Neutrophil (primary cell): ENCODE results near the gene ENTHD1.
"Not testable (repeated sequence)": the region's sequence is repeated elsewhere in the genome, so short reads cannot be mapped to it uniquely, and the experiment has no call there.

Source experiments
- H3K27ac ChIP-seq: fragments of 200-600 bp; sonication (generic); 2 replicates; pipeline ENCODE4 v1.5.1; 2016; ENCODE audit warnings: mild to moderate bottlenecking, moderate library complexity
- H3K27me3 ChIP-seq: fragments of 200-600 bp; sonication (generic); 2 replicates; pipeline ENCODE4 v1.6.0; 2016; ENCODE audit warnings: mild to moderate bottlenecking
- H3K36me3 ChIP-seq: fragments of 200-600 bp; sonication (generic); 2 replicates; pipeline ENCODE4 v1.5.1; 2017
- H3K4me1 ChIP-seq, 2 experiments: fragments of 200-600 bp in 1 of 2; sonication (generic) in 1 of 2; 1 replicate in 1 of 2; 2 replicates in 1 of 2; pipeline versions ENCODE4 v1.5.1 to v1.6.1; 2013 to 2016; ENCODE audit warnings: low read depth in 1 of 2, low read length in 1 of 2, mild to moderate bottlenecking in 1 of 2, moderate library complexity in 1 of 2; ENCODE audit not compliant: control insufficient read depth in 1 of 2, insufficient read depth in 1 of 2
- H3K4me3 ChIP-seq, 2 experiments: fragments of 200-600 bp in 1 of 2; sonication (generic) in 1 of 2; 1 replicate in 1 of 2; 2 replicates in 1 of 2; pipeline ENCODE4 v1.5.1; 2013 to 2016; ENCODE audit warnings: low read depth in 1 of 2, low read length in 1 of 2, mild to moderate bottlenecking in 1 of 2, moderate library complexity in 1 of 2
- H3K9me3 ChIP-seq: fragments of 200-600 bp; sonication (generic); 2 replicates; pipeline ENCODE4 v1.5.1; 2016
- TF ChIP-seq, protein P1 (sequence below): fragments of 200-600 bp; sonication (generic); IDR thresholded peaks from 2 replicates; pipeline ENCODE4 v1.5.1; 2016; ENCODE audit warnings: antibody characterized with exemption

The ENTHD1 gene

DNA sequence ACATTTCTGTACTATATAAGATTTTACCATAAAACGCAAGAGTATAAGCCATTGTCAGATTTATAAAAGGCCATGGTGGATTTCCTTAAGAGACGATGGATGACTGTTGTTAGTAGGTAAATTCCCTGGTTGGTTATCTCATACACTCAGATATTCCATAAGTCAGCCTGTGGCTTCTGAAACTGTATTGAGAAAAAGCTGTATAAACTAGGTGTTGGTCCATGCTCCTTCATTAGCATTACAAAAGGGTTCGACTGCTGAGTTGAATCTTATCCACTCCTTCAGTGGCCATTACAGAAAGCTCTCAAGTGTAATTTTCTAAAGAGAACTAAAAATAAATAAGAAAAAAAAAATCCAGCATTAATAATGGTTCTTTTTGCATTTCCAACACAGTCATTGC is 12.6 kb upstream of the ENTHD1 start:
- Histone ChIP-seq H3K4me3 (no peak overlapping the region), H3K36me3 (no peaks in the 10 kb centered on the region), H3K9me3 (no peaks in the 10 kb centered on the region), H3K4me1 (no peaks in the 10 kb centered on the region), H3K27ac (no peak overlapping the region), H3K27me3 (no peaks in the 10 kb centered on the region)
- TF ChIP-seq, protein P1, sequence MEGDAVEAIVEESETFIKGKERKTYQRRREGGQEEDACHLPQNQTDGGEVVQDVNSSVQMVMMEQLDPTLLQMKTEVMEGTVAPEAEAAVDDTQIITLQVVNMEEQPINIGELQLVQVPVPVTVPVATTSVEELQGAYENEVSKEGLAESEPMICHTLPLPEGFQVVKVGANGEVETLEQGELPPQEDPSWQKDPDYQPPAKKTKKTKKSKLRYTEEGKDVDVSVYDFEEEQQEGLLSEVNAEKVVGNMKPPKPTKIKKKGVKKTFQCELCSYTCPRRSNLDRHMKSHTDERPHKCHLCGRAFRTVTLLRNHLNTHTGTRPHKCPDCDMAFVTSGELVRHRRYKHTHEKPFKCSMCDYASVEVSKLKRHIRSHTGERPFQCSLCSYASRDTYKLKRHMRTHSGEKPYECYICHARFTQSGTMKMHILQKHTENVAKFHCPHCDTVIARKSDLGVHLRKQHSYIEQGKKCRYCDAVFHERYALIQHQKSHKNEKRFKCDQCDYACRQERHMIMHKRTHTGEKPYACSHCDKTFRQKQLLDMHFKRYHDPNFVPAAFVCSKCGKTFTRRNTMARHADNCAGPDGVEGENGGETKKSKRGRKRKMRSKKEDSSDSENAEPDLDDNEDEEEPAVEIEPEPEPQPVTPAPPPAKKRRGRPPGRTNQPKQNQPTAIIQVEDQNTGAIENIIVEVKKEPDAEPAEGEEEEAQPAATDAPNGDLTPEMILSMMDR = no peak

DNA sequence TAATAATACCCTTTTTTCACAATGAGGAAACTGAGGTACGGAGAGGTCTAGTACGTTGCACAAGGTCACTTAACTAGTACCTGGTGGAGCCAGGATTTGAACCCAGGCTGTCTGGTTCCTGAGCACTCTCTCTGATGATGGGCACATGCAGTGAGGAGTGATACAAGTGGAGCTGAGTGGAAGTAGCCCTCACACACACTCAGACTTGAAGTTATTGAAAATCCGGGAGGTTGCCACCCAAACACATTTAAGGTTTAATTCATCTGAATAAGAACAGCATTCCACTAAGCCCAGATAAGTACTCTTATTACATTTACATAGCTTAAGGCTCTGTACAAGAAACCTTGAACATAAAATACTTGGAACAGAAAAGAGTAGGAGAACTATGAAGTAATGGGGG is 12.1 kb upstream of the ENTHD1 start:
- Histone ChIP-seq H3K27me3 (no peaks in the 10 kb centered on the region), H3K27ac (no peak overlapping the region), H3K9me3 (no peaks in the 10 kb centered on the region), H3K4me3 (no peak overlapping the region), H3K4me1 (peaks cover 0 to 4% of the 10 kb centered on the region in 2 experiments), H3K36me3 (no peaks in the 10 kb centered on the region)
- TF ChIP-seq, protein P1 = no peak

DNA sequence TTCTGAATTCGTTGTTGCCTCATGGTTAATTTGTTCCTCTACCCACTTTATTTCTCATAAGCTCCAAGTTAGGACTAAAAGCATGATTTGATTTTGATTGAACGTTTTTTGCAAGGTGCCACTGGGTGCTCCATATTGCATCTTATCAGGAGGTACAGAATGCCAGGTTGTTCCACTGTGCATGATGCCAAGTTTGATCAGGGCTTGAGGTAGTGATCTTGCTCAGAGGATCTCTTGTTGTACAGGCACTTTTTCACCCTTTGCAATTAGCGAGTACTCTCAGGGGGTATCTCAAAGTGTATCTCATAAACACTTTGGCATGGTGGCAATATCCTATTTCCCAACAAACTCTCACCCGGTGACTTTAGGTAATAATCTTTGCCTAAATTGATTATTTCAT is 11.3 kb upstream of the ENTHD1 start:
- Histone ChIP-seq H3K36me3 (no peaks in the 10 kb centered on the region), H3K27ac (no peak overlapping the region), H3K4me3 (no peak overlapping the region), H3K4me1 (peaks cover 0 to 9% of the 10 kb centered on the region in 2 experiments), H3K27me3 (no peaks in the 10 kb centered on the region), H3K9me3 (no peaks in the 10 kb centered on the region)
- TF ChIP-seq, protein P1 = no peak

DNA sequence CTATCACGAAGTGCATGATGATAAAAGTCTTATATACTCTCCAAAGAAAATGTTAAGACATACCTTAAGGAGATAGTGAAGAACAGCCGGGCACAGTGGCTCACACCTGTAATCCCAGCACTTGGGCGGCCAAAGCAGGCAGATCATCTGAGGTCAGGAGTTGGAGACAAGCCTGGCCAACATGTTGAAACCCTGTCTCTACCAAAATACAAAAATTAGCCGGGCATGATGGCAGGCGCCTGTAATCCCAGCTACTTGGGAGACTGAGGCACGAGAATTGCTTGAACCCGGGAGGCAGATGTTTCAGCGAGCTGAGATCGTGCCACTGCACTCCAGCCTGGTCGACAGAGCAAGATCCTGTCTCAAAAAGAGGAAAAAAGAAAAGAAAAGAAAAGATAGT is 10.5 kb upstream of the ENTHD1 start:
- H3K27ac ChIP-seq, H3K27me3 ChIP-seq, H3K9me3 ChIP-seq: not testable (repeated sequence)

DNA sequence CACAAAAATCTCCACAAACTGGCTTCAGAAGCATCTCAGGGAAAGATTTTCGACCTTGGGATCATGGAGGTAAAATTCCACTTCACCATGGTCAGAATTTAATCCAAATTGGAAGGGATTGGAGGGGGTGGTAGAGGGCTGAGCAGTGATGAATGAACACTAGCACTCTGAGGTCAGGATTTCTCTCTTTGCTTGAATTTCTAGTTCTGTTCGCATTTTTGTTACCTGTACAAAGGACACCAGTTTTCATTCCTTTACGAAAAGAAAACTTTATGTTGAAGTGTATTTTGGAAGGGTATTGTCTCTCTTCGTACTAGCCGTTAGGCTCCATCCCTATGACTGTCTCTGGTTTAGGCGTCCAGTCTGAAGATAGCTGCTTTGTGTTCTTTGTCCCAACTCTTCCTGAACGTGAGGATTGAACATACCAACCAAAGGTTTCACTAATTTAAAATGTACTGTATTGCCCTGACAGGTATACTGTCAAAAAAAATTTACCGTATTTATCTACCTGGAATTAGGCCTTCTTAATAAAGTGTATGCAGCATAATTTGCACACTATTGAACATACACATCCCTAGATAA is 8.1 kb upstream of the ENTHD1 start:
- Histone ChIP-seq H3K27ac (no peak overlapping the region), H3K4me1 (peaks cover 17 to 28% of the 10 kb centered on the region in 2 experiments), H3K9me3 (no peaks in the 10 kb centered on the region), H3K4me3 (no peak overlapping the region), H3K36me3 (no peaks in the 10 kb centered on the region), H3K27me3 (no peaks in the 10 kb centered on the region)
- TF ChIP-seq, protein P1 = no peak

More for the DNA sequence above, 10.5 kb upstream of the ENTHD1 start:
- not testable (repeated sequence) for H3K36me3 ChIP-seq, H3K4me3 ChIP-seq
- peaks cover 2 to 12% of the 10 kb centered on the region in 2 experiments for H3K4me1 ChIP-seq

DNA sequence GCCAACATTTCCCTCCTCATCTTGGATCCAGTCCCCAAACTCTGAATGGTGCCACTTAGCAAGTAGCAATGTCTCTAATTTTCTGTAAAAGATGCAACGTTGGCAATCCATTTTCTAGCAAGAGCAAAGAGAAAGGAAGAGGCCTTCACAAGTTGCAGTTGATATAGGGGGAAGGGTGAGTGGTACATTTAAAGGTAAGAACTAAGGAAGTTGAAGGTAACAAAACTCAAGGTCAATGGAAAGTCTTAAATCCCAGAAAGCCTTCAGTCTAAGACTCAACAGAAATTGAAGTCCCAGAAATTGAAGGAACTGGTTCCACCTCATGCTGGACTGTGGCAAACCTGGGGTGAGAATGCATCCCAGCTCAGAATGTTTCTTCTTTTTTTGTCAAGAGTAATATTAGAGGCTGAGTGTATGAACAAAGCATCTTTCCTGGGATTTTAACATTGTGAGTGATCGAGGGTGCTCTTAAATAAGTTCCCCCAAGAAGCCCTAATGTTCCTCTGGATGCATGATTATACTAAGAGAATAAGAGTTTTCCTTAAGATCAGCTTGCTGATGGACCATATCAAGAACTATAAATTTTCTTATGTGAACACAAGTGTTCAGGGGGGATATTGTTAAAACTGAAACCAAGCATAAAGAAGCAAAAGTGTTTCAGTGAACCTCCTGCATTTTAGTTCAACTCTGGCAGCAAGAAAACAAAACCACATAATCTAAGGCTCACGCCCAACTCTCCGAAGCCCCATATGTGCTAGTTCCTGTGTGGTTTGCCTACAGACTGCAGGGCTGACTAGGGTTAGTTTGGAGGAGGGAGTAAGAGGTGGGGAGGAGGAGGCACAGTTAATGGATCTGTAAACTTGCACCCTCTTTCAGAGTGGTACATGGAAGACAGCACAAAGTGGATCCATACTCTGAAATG is 7.0 kb upstream of the ENTHD1 start, which contains the start of gene GRAP2:
GRAP2 (plus strand) TSS at position 779 of the 922 bp plus-strand sequence. CDS start 46,023 bp downstream, outside the sequence.
- Histone ChIP-seq H3K27me3 (no peaks in the 10 kb centered on the region), H3K9me3 (no peaks in the 10 kb centered on the region), H3K4me3 (no peak within 1 kb of the TSS), H3K4me1 (peaks cover 17 to 28% of the 10 kb centered on the region in 2 experiments), H3K36me3 (no peaks in the 10 kb centered on the region), H3K27ac (no peak within 1 kb of the TSS)
- TF ChIP-seq, protein P1 = no peak
